Urinary bladder (tissue), 4 donors: ENCODE data around the gene SHROOM4. TPM values are rescaled to one million over a fixed set of nuclear protein-coding genes. Genes with fewer than 3 reads are reported as not detected.

Experiments
- DNase-seq: peaks from one replicate; pipeline ENCODE4 v3.0.0-alpha.2; 2015; ENCODE audit errors: extremely low spot score
- H3K27ac ChIP-seq: one replicate; pipeline ENCODE4 v1.5.1; 2013; ENCODE audit warnings: low read depth, mild to moderate bottlenecking, moderate library complexity
- H3K36me3 ChIP-seq: one replicate; pipeline ENCODE4 v1.6.1; 2013; ENCODE audit warnings: mild to moderate bottlenecking, moderate library complexity; ENCODE audit not compliant: insufficient read depth
- H3K4me1 ChIP-seq: one replicate; pipeline ENCODE4 v1.6.1; 2013; ENCODE audit warnings: mild to moderate bottlenecking, moderate library complexity; ENCODE audit not compliant: insufficient read depth
- H3K4me3 ChIP-seq: one replicate; pipeline ENCODE4 v1.5.1; 2013; ENCODE audit warnings: low read depth, low read length
- WGBS: extraction: QIAGEN DNeasy Blood & Tissue Kit; methylation state at CpG from one replicate; pipeline ENCODE4 v1.1.7; 2013; 5-methylcytosine and 5-hydroxymethylcytosine counted together
- polyA plus RNA-seq: library from polyadenylated mRNA; stranded (reverse); fragments of 200-250 nt; gene quantifications from one replicate; pipeline ENCODE4 v1.2.3, GENCODE V29; 2013
- total RNA-seq: library from RNA; depleted of rRNA; stranded (reverse); fragments of >200 nt; gene quantifications from one replicate; pipeline ENCODE4 v1.2.3, GENCODE V29; 2014
- donor health status: healthy with polysubstance abuse.
- donor health status: healthy.

SHROOM4 gene
- total and polyA plus RNA-seq, 2 donors, result 3.5 to 9.4 TPM

DNA sequence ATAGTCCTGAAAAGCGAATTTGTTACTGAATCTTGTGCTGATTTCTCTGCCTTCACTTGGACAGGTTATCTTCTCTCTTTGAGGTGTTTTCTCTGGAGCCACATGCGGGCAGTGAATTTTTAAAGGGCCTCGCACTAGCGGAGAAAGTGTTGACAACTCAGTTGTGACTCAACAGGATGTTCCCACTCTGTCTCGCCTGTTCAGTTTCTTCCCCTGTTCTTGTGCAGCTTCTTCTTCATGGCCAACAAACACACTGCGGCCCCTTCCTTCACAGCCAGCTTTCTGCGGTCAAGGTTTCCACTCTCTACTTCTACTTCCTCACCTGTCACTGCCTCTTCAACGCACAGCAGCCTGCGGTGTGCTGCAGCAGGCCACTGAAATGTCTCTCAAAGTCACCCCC lies 1.1 kb upstream of the SHROOM4 start:
- Histone ChIP-seq H3K4me1 (no peaks in the 10 kb centered on the region), H3K36me3 (no peaks in the 10 kb centered on the region), H3K27ac (no peak overlapping the region), H3K4me3 (no peak overlapping the region)
- DNase-seq, result no peak
- WGBS, result 82% methylated on average over 9 of the region's 9 CpGs

DNA sequence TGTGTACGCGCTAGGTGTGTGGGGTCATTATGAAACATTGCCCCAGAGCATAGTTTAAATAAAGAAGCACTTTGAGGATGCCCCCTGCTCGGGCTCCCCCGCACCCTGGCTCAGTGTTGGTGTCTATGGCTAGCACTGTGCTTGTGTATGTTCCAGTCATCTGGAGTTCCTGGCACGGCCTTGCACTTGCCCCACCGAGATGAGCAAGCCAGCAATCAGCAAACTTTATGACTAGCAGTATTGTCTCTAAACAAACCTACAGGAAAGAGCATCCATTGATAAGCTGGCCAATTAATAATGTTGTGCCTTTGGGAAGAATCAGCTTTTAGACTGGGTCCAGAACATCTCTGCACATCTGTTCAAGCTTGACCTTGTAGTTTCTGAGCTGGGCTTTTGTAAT lies 707 bp upstream of the SHROOM4 start:
- H3K36me3 ChIP-seq, result no peaks in the 10 kb centered on the region
- H3K4me1 ChIP-seq, result no peaks in the 10 kb centered on the region
- DNase-seq, result no peak
- WGBS, result 46% methylated on average over 6 of the region's 6 CpGs
- no peak overlapping the region for H3K27ac ChIP-seq
- H3K4me3 ChIP-seq, result no peak overlapping the region

DNA sequence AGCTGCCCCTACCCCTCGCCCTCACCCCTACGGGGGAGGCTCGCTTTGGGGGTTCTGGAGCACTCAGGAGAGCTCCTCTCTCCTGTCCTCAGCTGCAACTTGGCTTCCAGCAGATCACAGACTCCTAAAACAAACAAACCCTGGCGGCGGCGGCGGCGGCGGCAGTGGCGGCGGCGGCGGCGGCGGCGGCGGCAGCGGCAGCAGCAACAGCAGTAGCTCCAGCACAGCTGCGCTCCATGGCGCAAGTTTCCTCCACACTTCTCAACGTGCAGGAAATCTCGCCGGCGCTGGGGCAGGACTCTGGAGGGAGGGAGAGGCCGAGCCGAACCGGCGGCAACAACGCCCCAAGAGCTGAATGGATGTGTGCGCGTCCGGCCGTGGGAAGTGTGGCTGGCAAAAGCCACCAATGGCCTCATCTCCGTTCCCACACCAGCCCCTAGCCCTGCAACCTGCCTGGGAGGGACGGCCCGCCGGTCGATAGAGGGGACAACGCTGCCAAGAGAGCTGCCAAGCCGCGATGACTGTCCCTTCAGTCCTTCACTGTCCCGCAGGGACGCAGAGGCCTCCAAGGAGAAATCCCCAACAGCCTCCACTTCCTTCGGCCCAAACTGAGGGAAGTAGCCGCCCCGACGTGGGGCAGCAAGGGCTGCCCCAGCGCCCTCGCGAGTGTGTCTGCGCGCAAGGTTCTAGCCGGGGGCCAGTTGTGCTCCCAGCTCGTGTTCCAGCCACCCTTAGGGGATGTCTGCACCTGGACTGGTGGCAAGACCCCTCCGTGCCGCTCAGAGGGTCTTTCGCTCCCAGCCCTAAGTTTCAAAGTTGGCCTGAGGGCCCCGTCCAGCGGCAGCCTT lies 775 bp downstream of the SHROOM4 start:
- no peaks in the 10 kb centered on the region for H3K36me3 ChIP-seq
- peak overlapping the region; percentile 52 for H3K27ac ChIP-seq
- no peak for DNase-seq
- H3K4me3 ChIP-seq, result peak overlapping the region; percentile 53
- WGBS, result under 1% methylated on average over 59 of the region's 59 CpGs
- no peaks in the 10 kb centered on the region for H3K4me1 ChIP-seq

DNA sequence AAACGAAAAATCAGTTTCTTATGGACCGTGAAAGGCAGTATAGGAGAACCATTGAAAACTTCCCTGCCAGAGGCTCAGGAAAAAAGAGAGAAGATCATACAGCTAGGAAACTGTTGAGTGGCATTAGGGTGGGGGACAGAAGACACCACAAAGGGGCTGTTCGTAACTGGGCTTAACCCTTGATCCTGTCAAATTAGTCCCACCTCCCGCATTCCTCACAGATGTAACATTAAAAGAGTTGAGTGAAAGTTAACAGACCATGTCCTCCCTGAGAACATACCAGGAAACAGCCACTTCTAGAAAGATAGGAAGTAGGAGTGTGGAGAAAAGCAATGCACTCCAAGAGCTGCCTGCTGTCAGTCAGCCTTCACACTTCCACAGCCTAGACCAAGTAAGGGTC lies 8.7 kb downstream of the SHROOM4 start:
- Histone ChIP-seq H3K4me1 (no peaks in the 10 kb centered on the region), H3K27ac (no peak overlapping the region), H3K36me3 (no peaks in the 10 kb centered on the region), H3K4me3 (no peak overlapping the region)
- DNase-seq, result no peak
- WGBS, result 78% methylated on average over 4 of the region's 4 CpGs

DNA sequence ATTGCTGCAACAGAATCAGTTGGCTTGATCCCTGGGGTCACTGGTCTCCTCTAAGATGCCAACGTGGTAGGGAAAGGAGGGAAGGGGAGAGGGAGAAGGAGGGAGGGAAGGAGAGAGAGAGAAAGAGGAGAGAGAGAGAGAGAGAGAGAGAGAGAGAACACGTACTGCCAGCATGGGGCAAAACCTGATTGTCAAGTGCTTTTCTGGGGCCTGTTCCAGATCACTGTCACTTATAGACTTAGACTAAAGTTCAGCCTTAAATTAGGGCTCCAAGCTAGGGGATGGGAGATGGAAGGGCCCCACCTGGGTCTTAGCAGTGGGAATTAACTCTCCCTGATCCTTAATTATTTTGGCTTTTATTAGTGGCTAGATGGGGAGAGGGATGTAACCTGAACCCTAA lies 12.9 kb downstream of the SHROOM4 start:
- H3K4me3 ChIP-seq, result no peak overlapping the region
- peak overlapping the region; percentile 32 for H3K27ac ChIP-seq
- no peak for DNase-seq
- no peaks in the 10 kb centered on the region for H3K36me3 ChIP-seq
- H3K4me1 ChIP-seq, result no peaks in the 10 kb centered on the region
- 50% methylated on average over 2 of the region's 2 CpGs for WGBS

DNA sequence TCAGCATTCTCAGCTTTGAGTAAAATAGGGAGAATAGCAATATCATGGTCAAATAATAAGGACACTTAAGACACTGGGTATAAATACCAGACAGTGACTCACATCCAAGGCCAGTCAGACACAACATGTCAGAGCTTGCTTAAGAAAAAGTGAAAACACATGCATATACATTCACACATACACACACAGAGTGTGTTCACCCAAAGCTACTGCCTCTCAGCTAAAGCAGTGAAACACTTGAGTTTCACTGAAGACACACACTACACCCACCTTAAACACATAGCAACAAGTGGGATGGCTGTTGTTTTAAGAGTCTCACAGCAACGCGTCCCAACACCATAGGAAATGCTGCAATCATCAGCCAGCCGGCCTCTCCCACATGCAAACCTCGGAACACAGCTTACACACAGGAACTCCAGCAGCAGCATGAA lies 14.4 kb downstream of the SHROOM4 start:
- Histone ChIP-seq H3K36me3 (no peaks in the 10 kb centered on the region), H3K27ac (no peak overlapping the region), H3K4me3 (no peak overlapping the region), H3K4me1 (no peaks in the 10 kb centered on the region)
- WGBS, result 55% methylated on average over 4 of the region's 4 CpGs
- no peak for DNase-seq

DNA sequence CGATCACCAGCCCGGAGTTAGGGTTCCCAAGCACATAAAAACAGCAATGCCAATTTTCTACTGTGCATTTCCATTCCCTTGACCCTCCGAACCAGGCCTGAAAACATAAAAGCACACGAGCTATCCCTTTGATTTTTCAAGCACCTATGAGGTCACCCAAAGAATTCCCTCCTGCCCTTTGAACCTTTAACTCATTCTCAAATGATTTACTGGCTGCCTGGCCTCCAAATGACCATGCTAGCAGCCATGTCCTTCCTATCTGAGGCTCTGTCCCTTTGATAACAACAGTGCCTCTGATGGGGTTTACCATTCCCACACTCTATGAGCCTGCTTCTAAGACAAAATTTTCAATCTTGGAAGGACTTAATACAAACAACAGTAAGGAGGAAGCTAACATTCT lies 15.2 kb downstream of the SHROOM4 start:
- no peaks in the 10 kb centered on the region for H3K4me1 ChIP-seq
- H3K36me3 ChIP-seq, result no peaks in the 10 kb centered on the region
- no peak overlapping the region for H3K4me3 ChIP-seq
- no peak for DNase-seq
- whole genome bisulfite sequencing, result 82% methylated on average over 4 of the region's 4 CpGs
- no peak overlapping the region for H3K27ac ChIP-seq

DNA sequence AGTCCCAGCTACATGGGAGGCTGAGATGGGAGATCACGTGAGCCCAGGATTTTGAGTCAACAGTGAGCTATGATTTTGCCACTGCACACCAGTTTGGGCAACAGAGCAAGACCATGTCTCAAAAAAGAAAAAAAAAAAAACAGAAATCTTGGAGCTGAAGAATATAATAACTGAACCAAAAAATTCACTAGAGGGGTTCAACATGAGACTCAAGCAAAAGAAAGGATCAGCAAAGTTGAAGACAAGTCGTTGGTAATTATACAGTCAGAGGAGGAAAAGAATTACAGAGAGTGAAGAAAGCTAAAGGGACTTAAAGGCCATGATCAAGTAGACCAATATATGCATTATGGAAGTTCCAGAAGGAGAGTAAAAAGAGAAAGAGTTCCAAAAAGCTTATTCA lies 26.9 kb downstream of the SHROOM4 start:
- WGBS, result 97% methylated on average over 2 of the region's 2 CpGs
- no peaks in the 10 kb centered on the region for H3K36me3 ChIP-seq
- H3K27ac ChIP-seq, result no peak overlapping the region
- H3K4me1 ChIP-seq, result no peaks in the 10 kb centered on the region
- DNase-seq, result no peak
- H3K4me3 ChIP-seq, result no peak overlapping the region

DNA sequence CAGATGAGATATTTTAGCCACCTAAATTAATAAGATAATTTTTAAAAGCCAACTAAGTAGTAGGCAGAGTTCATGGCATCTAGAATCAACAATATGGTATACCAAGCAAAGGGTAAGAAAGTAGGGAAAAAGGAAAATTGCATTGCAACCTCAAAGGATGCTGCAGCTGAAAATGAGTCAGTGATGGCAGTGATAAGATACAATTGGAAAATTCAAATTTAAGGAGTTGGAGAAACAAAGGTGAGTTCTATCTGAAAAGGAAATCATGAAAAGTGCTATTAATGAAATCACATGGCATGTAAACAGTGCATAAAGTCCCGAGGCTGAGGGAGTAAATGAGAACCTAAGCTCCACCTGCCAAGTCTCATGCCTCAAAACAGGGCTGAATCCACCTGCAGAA lies 33.9 kb downstream of the SHROOM4 start:
- no peak overlapping the region for H3K27ac ChIP-seq
- no peak overlapping the region for H3K4me3 ChIP-seq
- no peak for DNase-seq
- WGBS, result 36% methylated on average over 1 of the region's 1 CpG
- H3K4me1 ChIP-seq, result no peaks in the 10 kb centered on the region
- no peaks in the 10 kb centered on the region for H3K36me3 ChIP-seq

DNA sequence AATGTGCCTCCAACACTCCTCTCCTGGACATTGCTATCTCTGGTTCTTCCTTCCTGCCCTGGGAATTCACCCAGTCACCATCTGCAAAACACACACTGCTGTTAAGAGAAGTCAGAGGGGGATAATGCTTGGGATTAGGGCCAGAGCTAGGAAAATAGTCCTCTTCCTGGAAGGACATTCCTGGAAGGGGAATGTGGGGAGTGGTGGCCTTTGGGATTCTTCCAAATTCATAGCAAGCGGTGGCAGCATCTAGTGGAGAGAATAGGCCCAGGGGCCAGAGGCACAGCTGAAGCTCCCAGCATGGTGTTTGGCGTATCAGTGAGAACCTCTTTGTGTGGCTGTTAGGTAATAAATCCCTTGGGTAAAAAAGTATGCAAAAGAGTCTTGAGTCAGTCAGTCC lies 34.3 kb downstream of the SHROOM4 start:
- H3K4me3 ChIP-seq, result no peak overlapping the region
- no peak overlapping the region for H3K27ac ChIP-seq
- no peaks in the 10 kb centered on the region for H3K4me1 ChIP-seq
- DNase-seq, result no peak
- WGBS, result 69% methylated on average over 2 of the region's 2 CpGs
- H3K36me3 ChIP-seq, result no peaks in the 10 kb centered on the region

DNA sequence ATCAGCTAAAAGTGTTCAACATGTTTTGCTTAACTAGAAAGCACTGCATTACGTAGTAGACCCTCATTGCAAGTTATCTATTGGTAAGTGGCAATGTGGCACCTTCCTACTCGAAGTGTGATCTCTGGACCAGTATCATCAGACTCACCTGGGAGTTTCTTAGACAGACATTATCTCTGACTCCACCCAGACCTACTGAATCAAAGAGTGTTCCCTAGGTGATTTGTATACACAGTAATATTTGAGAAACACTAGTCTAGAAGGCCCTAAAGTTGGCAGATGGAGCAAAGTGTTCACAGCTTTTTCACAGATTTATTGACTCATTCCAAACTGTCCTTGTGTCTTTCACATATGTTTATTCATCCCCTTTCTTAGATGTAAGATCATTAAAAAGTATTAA lies 35.7 kb downstream of the SHROOM4 start:
- H3K27ac ChIP-seq, result no peak overlapping the region
- WGBS, result 92% methylated on average over 2 of the region's 2 CpGs
- DNase-seq, result no peak
- no peak overlapping the region for H3K4me3 ChIP-seq
- no peaks in the 10 kb centered on the region for H3K4me1 ChIP-seq
- H3K36me3 ChIP-seq, result no peaks in the 10 kb centered on the region

DNA sequence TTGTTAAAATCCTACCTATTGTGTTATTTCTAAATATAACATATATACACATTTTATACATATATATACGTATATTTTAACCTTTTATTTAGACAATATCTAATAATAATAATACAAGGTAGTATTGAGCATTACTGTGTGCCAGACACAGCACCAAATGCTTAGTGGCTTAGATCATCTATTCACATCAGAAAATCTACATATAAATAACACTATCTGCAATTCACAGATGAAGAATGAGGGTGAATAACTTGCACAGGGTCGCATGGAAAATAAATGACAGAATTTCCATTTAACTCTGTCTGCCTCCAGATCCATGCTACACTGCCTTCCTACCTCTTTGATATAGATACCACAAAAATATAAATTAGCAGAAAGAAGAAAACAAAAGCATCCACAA lies 37.7 kb downstream of the SHROOM4 start:
- WGBS, result 85% methylated on average over 2 of the region's 2 CpGs
- Histone ChIP-seq H3K27ac (no peak overlapping the region), H3K36me3 (no peaks in the 10 kb centered on the region), H3K4me1 (no peaks in the 10 kb centered on the region), H3K4me3 (no peak overlapping the region)
- no peak for DNase-seq

DNA sequence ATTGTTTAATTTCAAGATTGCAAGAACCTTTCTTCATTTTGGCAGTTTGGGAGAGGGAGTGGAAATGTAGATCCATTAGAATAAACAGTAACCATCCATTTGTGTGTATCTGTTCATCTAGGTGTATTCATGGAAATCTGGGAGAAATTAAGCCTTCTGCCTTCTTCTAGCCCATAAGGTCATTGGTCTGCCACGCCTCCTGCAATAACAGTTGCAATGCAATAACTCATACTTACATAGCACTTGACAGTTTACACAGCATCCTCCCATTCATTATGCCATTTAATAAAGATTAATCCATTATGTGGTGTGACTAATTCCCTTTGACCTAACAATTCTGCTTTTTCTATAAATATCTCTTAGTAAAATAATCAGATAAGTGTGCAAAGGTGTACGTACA lies 42.6 kb downstream of the SHROOM4 start:
- H3K36me3 ChIP-seq, result no peaks in the 10 kb centered on the region
- no peaks in the 10 kb centered on the region for H3K4me1 ChIP-seq
- H3K27ac ChIP-seq, result no peak overlapping the region
- 88% methylated on average over 2 of the region's 2 CpGs for WGBS
- no peak for DNase-seq
- H3K4me3 ChIP-seq, result no peak overlapping the region

DNA sequence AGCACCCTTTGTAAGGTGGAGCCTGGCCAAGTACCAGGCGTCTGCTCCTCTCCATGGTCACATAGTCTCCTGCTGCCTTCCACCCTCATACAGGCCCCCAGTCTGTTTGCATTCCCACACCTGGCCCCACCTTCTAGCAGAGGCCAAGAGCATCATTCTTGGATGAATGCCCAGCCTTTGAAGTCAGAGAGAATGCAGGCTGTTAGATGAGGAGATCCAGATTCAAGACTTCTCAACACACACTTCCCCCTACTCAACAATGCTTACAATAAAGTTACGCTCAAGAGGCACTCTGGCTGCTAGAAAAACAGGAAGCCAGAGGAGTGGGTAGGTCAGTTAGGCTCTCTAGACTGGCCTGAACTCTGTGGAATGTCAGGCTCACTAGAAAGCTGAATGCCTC lies 43.3 kb downstream of the SHROOM4 start:
- H3K36me3 ChIP-seq, result no peaks in the 10 kb centered on the region
- peak; percentile 62 for DNase-seq
- 46% methylated on average over 2 of the region's 2 CpGs for WGBS
- H3K27ac ChIP-seq, result no peak overlapping the region
- H3K4me3 ChIP-seq, result no peak overlapping the region
- no peaks in the 10 kb centered on the region for H3K4me1 ChIP-seq
